HEK293 (cell line): ENCODE data around the gene VAT1.

ENCODE experiments used
- CTCF ChIP-seq: fragments of 450-650 bp; formaldehyde crosslinking; IDR thresholded peaks from 2 replicates; pipeline ENCODE4 v1.5.1; 2016; ENCODE audit warnings: missing biosample characterization, missing genetic modification characterization
- REST ChIP-seq: fragments of 450-650 bp; formaldehyde crosslinking; IDR thresholded peaks from 2 replicates; pipeline ENCODE4 v1.5.1; 2016; ENCODE audit warnings: missing biosample characterization, missing genetic modification characterization
- YY1 ChIP-seq: fragments of 450-650 bp; formaldehyde crosslinking; IDR thresholded peaks from 2 replicates; pipeline ENCODE4 v1.5.1; 2018; ENCODE audit warnings: missing biosample characterization, missing genetic modification characterization
- ZNF10 ChIP-seq: fragments of 450-650 bp; formaldehyde crosslinking; IDR thresholded peaks from 2 replicates; pipeline ENCODE4 v1.5.1; 2017; ENCODE audit warnings: missing biosample characterization, missing genetic modification characterization
- ZNF174 ChIP-seq: fragments of 450-650 bp; formaldehyde crosslinking; IDR thresholded peaks from 2 replicates; pipeline ENCODE4 v1.5.0; 2017; ENCODE audit warnings: missing biosample characterization, mild to moderate bottlenecking, missing genetic modification characterization
- ZNF776 ChIP-seq: fragments of 450-650 bp; formaldehyde crosslinking; IDR thresholded peaks from 2 replicates; pipeline ENCODE4 v1.5.0; 2017; ENCODE audit warnings: missing biosample characterization, missing genetic modification characterization, borderline replicate concordance

DNA sequence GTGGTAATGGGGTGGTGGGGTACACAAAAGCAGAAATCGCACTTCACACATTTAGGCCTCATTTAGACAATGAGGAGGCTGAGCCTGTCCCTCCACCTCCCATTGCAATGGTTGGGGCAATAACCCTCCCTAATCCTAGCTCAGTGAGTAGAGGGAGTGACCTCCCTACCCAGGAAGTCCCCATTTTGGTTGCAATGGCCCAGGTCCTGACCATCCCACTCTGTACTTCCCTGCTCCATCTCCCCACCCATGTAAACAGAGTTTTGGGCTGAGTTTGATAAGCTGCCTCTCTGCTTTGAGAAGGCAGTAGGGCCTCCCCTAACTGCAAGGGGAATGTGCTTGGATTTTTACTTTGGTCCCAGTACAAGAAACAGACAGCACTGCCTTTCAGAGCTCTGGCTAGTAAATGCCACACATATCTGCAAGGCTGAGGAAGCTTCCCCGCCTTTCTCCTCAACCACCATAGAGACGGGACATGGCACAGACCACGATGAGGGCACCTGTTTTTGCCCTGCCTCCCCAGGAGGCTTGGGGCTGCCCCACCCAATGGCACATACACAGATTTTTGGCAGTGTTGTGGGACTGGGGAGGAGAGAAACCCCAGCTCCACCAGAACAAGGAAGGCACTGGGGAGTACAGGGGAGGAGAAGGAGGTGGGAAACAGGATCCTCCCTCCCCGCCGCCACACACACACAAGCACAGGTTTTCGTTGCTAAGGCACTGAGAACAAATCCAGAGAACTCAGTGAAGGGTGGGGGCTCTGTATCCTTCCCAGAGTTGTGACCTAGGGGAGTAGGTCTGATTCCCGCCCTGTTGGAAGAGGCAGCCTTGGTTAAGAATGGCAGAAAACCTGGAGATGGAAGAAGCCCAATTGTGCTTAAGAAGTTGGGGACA, 7.3 kb downstream of the VAT1 start:
- no peak for TF ChIP-seq REST (tag by site-specific recombination)
- TF ChIP-seq YY1 (tag by site-specific recombination), result no peak
- no peak for TF ChIP-seq ZNF10 (tag by site-specific recombination)
- TF ChIP-seq ZNF776 (tag by site-specific recombination), result no peak
- no peak for TF ChIP-seq ZNF174 (tag by site-specific recombination)
- TF ChIP-seq CTCF (tag by site-specific recombination), result no peak
